ENCODE data around the gene MROH7.

The MROH7 gene

DNA sequence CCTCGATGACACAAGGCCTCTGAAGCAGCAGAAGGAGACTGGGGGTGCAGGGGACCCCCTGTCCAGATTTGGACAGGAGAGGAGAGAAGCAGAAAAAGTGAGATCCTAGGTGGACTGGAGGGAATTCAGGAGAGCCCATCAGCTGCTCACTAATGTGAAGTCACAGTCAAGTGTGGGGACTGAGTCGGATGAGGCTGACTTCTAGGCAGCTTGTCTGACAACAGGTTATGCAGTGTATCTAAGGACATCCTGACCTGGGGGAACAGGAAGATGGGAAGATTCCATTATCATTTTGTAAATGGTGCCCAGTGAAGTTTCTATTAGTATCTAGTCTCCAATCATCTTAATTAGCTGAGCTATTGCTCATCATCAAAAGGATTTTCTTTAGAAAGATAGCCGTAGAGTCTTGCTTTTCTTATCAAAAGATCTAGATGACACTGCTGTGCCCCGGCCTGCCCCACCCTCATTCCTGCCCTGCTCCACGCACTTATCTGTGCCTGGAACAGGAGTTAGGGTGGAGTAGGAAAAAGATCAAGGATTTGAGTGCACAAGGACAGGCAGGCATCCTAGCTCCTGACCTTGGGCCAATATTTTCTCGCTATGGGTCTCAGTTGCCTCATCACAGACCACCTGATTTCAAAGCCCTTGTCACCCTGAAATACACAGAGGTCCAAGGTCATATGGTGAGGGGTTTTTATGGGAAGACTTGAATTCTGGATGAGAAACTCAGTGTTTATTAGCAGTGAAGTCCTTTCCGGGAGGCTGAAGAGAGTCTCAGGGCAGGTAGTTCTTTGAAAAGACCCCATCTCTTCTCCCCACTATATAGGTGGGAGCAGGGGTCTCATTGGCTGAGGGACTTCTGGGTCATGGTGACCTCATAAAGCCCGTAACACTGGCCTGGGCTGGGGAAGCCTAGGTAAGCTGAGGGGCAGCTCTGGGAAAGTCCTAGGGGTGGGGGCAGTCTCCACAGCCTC lies at the start of gene MROH7:
Gene MROH7, plus strand, starts transcription at position 924 of the 974 bp plus-strand sequence. CDS start 11,141 bp downstream, outside the sequence.
- in situ Hi-C loops (cut with HindIII; ENCODE audit: low sequenced_read_pairs) = no loop called here
- DNase-seq (ENCODE audit: low read depth) = no peak
- no peak within 1 kb of the TSS for H3K4me3 ChIP-seq (ENCODE audit: low read depth, low read length)
- TF ChIP-seq, protein P1, sequence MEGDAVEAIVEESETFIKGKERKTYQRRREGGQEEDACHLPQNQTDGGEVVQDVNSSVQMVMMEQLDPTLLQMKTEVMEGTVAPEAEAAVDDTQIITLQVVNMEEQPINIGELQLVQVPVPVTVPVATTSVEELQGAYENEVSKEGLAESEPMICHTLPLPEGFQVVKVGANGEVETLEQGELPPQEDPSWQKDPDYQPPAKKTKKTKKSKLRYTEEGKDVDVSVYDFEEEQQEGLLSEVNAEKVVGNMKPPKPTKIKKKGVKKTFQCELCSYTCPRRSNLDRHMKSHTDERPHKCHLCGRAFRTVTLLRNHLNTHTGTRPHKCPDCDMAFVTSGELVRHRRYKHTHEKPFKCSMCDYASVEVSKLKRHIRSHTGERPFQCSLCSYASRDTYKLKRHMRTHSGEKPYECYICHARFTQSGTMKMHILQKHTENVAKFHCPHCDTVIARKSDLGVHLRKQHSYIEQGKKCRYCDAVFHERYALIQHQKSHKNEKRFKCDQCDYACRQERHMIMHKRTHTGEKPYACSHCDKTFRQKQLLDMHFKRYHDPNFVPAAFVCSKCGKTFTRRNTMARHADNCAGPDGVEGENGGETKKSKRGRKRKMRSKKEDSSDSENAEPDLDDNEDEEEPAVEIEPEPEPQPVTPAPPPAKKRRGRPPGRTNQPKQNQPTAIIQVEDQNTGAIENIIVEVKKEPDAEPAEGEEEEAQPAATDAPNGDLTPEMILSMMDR (IDR thresholded peaks at IDR 0.05; ENCODE audit: low read depth, low read length, missing control alignments) = no peak

DNA sequence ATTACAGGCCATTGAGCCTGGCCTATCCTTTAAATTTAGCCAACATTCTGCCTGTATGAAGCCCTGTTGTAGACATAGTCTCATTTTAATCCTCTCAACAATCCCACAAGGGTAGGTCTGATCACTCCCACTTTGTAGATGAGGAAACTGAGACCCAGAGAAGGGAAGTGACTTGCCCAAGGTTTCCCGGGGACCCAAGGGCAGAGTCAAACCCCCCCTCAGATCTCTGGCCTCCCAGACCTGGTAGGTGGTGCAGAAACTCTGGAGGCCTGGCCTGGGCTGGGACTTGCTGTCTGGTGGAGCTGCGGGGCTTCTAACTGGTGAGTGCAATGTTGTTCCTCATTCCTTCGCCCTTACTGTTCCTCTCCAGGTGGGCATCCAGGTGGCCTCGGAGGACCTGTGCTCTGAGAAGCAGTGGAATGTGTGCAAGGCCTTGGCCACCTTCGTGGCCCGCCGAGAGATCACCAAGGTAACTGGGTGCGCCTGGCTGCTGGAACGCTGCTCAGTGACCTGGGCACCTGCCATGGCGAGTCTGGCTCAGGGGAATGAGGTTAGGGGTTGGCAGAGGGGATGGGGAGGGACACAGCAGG lies 47.9 kb upstream of the MROH7 start:
- DNase-seq (ENCODE audit: low read depth) = no peak
- in situ Hi-C loops (cut with HindIII; ENCODE audit: low sequenced_read_pairs) = no loop called here
- H3K4me3 ChIP-seq (ENCODE audit: low read depth, low read length) = no peak overlapping the region
- TF ChIP-seq, protein P1 (IDR thresholded peaks at IDR 0.05; ENCODE audit: low read depth, low read length, missing control alignments) = no peak

DNA sequence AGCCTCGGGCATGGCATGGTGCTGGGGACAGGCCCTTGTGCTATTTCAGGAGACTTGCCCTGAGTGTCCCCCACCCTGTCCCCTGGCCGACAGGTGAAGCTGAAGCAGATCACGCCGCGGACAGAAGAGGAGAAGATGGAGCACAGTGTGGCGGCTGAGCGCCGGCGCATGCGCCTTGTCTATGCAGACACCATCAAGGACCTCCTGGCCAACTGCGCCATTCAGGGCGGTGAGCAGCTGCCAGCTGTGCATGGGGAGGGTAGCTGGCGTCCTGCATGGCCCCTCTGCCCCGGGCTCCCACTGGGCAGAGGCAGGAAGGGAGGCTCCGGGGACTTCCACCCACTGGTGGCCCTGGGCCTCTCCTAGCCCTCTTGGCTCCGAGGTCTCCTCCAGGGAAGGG lies 47.1 kb upstream of the MROH7 start:
- in situ Hi-C loops (cut with HindIII; ENCODE audit: low sequenced_read_pairs) = no loop called here
- TF ChIP-seq, protein P1 (IDR thresholded peaks at IDR 0.05; ENCODE audit: low read depth, low read length, missing control alignments) = no peak
- DNase-seq (ENCODE audit: low read depth) = no peak
- H3K4me3 ChIP-seq (ENCODE audit: low read depth, low read length) = no peak overlapping the region

DNA sequence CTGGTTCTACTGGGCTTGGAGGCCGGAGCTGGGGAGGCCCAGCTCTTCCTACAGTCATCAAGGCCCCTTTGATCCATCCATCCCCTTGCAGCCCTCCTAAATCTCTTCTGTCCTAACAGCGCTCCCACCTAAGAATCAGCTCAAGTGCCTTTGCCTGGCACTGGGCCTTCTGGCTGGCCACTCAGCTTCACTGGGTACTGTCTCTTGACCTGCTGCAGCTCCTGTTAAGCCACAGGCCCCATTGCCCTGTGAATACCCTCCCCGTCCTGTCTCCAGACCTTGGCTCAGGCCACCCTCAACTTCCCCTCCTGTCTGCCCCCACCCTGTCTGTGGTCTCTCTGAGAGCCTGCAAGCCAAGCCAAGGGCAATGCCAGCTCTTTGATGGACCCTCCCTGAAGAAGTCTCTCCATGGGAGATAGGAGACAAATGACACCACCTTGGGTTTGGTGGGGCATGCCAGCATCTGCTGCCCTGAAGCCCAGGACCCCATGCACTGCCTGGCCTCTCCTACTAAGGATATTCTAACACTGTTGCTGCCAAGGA lies 45.6 kb upstream of the MROH7 start:
- no peak for DNase-seq (ENCODE audit: low read depth)
- in situ Hi-C loops (cut with HindIII; ENCODE audit: low sequenced_read_pairs) = no loop called here
- TF ChIP-seq, protein P1 (IDR thresholded peaks at IDR 0.05; ENCODE audit: low read depth, low read length, missing control alignments) = no peak
- no peak overlapping the region for H3K4me3 ChIP-seq (ENCODE audit: low read depth, low read length)

DNA sequence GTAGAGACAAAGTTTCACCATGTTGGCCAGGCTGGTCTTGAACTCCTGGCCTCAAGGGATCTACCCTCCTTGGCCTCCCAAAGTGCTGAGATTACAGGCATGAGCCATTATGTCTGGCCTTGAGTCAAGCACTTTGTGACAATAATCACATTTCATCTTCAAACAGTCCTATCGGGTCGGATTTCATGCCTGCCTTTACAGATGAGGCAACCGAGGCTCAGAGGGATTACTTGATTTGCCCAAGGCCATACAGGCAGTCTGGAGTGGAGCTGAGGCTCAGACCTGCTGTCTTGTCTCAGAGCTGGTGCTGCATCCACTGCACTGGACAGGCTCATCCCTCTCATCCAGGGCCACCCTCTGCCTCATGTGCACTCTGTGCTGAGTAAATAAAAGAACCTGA lies 44.8 kb upstream of the MROH7 start:
- no peak for DNase-seq (ENCODE audit: low read depth)
- TF ChIP-seq, protein P1 (IDR thresholded peaks at IDR 0.05; ENCODE audit: low read depth, low read length, missing control alignments) = no peak
- in situ Hi-C loops (cut with HindIII; ENCODE audit: low sequenced_read_pairs) = no loop called here
- H3K4me3 ChIP-seq (ENCODE audit: low read depth, low read length) = no peak overlapping the region

DNA sequence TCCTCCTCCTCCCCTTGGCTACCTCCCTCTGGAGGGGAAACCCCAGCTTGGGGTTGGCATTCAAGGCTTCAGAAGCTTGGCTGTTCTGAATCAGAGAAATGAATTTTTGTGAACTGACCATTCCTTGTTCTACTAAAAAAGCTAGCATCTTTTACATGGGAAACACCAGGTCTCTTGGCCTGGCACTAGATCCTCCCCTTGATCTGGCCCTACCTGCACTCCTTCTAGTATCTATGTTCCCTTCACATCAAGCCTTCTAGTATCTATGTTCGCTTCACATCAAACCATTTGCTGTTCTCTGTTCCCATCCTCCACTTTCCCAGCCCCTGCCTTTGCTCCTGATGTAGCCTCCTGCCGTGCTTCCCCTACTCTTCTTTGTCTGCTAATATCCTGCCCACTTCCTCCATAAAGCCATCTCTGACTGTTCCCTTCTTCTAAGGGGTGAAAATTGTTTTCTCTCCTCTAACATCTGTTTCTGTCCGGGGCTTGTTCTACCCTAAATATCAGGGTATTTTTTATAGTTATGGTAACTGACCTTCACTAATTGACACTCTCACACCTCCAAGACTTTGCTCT lies 44.0 kb upstream of the MROH7 start:
- in situ Hi-C loops (cut with HindIII; ENCODE audit: low sequenced_read_pairs) = no loop called here
- no peak for DNase-seq (ENCODE audit: low read depth)
- TF ChIP-seq, protein P1 (IDR thresholded peaks at IDR 0.05; ENCODE audit: low read depth, low read length, missing control alignments) = no peak
- H3K4me3 ChIP-seq (ENCODE audit: low read depth, low read length) = no peak overlapping the region
